Measurements from ENCODE around the gene TTLL5.
A peak's percentile ranks its signal among the peaks of the same experiment; 100 is the strongest.
"Not testable (repeated sequence)": the region's sequence is repeated elsewhere in the genome, so short reads cannot be mapped to it uniquely, and the experiment has no call there.

TTLL5 gene

GRCh38 chr14:75649337-75649736, 11.7 kb upstream of the TTLL5 start:
- no peak for DNase-seq

DNA sequence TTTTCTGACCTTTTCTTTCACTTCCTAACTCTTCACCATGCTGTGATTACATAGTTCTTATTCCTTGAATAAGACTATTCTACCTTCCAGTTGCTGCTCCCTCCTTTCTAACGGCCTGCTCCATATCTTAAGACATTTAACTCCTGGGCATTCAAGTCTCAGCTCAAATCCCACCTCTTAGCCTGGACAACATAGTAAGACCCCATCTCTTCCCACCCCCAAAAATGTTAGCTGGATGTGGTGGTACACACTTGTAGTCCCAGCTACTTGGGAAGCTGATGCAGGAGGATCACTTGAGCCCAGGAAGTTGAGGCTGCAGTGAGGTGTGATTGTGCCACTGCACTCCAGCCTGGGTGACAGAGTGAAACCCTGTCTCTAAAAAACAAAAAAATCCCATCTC, 11.3 kb upstream of the TTLL5 start:
- DNase-seq = no peak

GRCh38 chr14:75650253-75651058, 10.6 kb upstream of the TTLL5 start:
- DNase-seq = no peak

GRCh38 chr14:75653563-75653962, 7.5 kb upstream of the TTLL5 start:
- no peak for DNase-seq

- DNase-seq = peak; percentile 84
Observed at GRCh38 chr14:75654127-75654732, 6.8 kb upstream of the TTLL5 start.

GRCh38 chr14:75655235-75655634, 5.8 kb upstream of the TTLL5 start:
- no peak for DNase-seq

DNA sequence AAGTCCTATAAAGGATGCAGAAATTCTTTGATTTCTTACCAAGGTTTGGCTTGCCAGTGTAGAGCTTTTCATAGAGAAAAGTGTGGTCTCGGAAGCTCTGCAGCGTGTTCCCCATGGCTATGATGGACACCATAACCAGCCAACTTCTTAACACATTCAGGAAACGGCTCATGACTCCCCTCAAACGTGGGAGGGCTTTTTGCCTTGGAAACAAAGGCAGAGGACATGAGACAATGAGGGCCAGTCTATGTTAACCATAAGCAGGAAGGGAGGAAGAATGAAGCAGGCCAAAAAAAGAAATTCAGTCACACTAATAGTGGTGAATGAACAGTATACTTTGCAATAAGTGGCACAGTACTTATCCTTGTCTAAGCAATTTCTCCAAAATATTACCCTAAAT, 3.7 kb upstream of the TTLL5 start:
- DNase-seq = no peak

DNA sequence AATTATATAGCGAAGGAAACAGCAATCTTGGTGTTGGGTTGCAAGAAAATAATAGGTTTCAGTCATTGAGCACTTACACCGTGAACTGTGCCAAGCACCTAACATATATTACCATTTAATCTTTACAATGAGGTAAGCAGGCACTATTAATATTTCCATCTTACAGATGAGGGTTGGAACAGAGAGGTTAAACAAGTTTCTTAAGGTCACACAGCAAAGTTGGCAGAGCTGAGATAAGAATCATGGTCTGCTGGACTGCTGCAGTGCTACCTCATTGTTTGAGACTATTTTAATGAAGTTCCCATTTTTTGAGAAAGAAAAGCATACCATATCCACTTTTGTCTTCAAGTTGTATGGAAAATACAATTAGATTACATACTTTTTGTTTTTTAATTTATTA, 2.1 kb upstream of the TTLL5 start:
- DNase-seq = no peak

GRCh38 chr14:75660238-75660629, 812 bp upstream of the TTLL5 start:
- peak; percentile 29 for DNase-seq

GRCh38 chr14:75661499-75661814, 411 bp downstream of the TTLL5 start:
- DNase-seq = peak; percentile 74

GRCh38 chr14:75662966-75663365, 1.9 kb downstream of the TTLL5 start:
- no peak for DNase-seq

DNA sequence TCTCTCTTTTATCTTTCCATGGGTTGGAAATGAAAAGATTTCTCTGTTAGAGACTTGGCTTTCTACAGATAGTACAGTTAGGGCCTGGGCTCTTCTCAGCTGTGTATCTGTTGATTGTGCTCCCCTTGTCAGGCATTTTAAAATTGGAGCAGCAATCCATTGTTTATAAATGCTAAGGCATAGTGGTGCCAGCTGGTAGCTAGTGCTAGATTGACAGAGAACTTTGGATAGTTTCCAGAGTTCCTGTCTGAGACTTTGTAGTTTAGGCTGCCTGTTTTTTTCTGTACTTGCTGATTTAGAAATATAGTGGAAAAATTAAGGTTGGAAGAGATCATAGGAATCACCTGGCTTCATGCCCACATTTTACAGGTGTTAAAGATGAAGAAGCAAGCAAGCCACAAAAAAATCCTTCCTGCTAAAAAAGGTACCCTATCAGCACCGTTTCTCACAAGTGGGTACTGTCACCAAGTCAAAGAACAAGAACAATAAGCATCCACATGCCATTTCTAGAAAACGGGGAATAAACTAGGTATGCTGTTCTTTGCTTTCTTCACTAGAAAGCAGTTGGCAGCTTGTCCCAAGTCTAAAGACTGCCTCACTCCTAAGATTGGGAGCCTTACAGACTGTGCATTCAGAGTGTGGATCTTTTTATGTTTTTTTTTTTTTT, 6.2 kb downstream of the TTLL5 start:
- no peak for DNase-seq

DNA sequence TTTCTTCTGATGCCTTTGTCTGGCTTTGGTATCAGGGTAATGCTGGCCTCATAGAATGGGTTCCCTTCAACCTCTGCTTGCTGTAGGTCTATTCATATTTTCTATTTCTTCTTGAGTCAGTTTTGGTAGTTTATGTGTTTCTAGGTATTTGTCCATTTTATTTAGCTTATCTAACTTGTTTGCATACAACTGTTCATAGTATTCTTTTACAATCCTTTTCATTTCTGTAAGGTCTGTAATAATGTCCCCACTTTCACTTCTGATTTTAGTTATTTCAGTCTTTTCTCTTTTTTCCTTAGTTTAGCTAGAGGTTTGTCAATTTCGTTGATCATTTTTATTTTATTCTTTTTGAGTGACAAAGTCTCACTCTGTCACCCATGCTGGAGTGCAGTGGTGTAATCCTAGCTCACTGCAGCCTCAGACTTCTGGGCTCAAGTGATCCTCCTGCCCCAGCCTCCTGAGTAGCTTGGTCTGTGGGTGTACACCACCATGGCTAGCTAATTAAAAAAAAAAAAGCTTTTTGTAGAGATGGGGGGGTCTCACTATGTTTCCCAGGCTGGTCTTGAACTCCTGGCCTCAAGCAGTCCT, 11.7 kb downstream of the TTLL5 start:
- no peak for DNase-seq

DNA sequence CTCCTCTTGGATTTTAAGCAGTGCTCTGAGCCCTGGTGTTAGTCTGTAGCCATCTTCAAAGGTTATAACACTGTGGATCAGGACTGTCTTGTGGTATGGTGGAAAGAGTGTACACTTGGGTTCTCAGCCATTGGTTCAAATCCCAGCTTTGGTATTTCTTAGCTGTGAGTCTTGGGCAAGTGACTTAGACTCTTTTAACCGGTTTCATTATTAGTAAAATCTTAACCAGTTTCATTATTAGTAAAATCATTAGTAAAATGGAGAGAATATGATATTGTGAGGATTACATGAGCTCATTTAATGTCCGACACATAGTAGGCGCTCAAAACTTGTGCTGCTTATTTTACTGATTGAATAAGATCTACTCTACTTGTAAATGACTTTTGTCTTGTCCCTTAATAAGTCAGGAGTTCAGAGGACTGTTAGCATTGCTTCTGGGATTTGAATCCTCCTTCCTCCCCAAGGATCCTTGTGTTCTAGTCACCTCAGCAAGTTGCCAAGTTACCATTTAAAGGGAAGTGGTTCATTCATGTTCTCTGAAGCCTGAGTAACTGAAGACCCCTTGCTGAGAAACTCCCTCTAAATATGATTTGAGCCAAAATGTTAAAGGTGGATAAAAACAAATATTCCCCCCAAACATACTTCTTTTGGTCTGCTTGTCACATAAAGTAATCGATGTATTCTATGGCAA, 12.4 kb downstream of the TTLL5 start:
- no peak for DNase-seq

DNA sequence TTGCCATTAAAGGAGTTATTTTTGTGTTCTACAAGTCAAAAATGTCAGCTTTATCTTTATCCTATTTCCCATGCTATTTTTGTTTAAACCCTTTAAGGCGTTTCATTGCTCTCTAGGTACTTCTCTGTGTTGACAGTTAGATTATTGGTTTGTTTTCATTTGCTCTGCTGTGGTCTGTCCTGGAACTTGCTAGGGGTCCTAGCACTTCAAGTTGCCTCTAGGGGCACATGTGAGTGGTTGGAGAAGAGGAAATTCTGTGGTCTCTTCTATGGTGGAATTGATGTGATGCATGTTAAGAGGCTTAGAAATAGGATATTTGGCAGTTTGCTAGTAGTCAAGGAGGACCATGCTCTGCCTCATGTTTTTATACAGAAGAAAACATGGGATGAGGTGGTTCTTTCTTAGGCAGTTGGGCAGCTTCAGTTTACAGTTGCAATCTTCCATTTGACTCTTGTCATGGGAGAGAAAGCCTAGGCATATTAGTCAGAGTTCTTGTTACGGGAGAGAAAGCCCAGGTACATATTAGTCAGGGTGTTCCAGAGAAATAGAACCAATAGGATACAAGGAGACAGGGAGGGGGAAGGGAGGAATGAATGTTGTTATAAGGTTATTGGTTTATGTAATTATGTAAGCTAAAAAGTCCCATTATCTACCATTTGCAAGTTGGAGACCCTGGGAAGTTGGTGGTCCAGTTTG, 14.4 kb downstream of the TTLL5 start:
- DNase-seq = no peak

GRCh38 chr14:75685910-75686309, 24.9 kb downstream of the TTLL5 start:
- DNase-seq = no peak

GRCh38 chr14:75689012-75689411, 28.0 kb downstream of the TTLL5 start:
- DNase-seq = no peak

DNA sequence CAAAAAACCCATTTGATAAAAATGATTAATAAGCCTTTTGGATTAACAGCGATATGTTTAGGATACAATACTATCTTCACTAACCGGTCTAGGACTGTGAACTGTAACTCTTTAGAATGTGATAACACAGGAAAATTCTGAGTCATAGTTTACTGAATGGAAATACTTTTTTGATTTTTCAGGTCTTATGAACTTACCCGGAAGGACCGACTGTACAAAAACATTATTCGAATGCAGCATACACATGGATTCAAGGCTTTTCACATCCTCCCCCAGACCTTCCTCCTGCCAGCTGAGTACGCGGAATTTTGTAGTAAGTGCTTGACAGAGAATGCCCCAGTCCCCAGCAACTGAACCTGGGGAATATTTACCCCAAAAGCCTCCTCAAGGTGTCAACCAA, 29.0 kb downstream of the TTLL5 start:
- DNase-seq = no peak

DNA sequence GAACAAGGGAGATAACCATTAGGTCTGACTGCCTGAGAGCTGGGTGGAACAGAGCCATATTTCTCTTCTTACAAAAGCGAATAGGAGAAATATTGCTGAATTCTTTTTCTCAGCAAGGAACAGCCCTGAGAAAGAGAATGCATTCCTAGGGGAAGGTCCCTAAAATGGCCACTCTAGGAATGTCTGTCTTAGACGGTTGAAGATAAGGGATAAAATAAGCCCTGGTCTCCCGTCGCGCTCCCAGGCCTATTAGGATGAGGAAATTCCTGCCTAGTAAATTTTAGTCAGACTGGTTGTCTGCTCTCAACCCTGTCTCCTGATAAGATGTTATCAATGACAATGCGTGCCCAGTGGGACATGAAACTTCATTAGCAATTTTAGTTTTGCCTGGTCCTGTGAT, 34.0 kb downstream of the TTLL5 start:
- DNase-seq = not testable (repeated sequence)

- DNase-seq = no peak
Observed at GRCh38 chr14:75697386-75697785, 36.3 kb downstream of the TTLL5 start.

DNA sequence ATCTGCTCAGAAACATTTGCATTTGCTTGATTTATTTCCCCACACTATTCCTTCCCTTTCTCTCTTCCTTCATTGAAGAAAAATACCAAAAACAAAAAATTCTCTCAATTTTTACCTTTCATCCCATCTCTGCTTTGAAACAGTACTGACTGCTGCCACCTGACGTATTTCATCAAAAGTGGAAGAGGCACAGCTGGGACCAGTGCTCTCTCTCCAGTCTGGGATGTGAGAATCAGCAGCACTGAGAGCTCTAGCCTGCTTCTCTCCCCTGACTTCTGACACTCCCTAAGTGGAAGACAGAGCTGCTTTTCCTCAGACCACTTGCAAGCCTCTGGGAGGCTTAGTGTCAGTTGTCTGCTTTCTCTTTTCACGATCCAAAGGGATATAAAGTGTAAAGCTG, 36.9 kb downstream of the TTLL5 start:
- no peak for DNase-seq

DNA sequence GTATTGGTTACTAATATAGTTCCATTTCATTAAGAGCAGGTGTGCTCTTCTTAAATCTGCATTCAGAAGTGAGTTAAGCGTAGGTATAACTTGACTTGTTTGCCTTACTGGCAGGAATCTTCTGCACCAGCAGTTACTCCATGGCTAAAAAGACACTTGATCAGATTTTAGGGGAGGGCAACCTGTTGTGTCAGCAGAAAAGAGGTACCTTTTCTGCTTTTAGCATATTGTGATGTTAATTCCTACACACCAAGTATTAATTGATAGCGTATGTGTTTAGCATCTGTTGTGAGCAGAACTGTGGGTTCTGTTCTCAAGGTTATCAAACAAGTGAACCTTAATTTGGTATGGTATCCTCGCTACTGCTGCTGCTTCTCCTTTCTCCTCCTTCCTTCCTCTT, 38.3 kb downstream of the TTLL5 start:
- no peak for DNase-seq

GRCh38 chr14:75700295-75700694, 39.2 kb downstream of the TTLL5 start:
- no peak for DNase-seq
